Mesenchymal stem cell (in vitro differentiated cells and primary cell): Measurements from ENCODE around the gene MBL2.

Experiments used
- DNase-seq: peaks from one replicate; pipeline ENCODE4 v3.0.0-alpha.2; 2013
- H2AFZ ChIP-seq: one replicate; pipeline ENCODE4 v1.6.1; 2013; ENCODE audit warnings: low read depth, mild to moderate bottlenecking, control low read depth, inconsistent platforms, low read length, moderate library complexity
- H2AK5ac ChIP-seq: 2 replicates; pipeline ENCODE4 v1.6.1; 2013; ENCODE audit warnings: low read length, moderate library complexity, mild to moderate bottlenecking, inconsistent platforms; ENCODE audit not compliant: severe bottlenecking
- H2BK120ac ChIP-seq: one replicate; pipeline ENCODE4 v1.6.1; 2013; ENCODE audit warnings: low read depth, mild to moderate bottlenecking, inconsistent platforms, low read length, moderate library complexity
- H2BK12ac ChIP-seq, 2 experiments: one replicate each; pipeline ENCODE4 v1.6.1; 2013; ENCODE audit warnings: inconsistent platforms in 2 of 2, low read length in 2 of 2, mild to moderate bottlenecking in 2 of 2, moderate library complexity in 2 of 2, control low read depth in 1 of 2
- H2BK15ac ChIP-seq: one replicate; pipeline ENCODE4 v1.6.1; 2013; ENCODE audit warnings: mild to moderate bottlenecking, low read depth, inconsistent platforms; ENCODE audit not compliant: poor library complexity, severe bottlenecking
- H2BK5ac ChIP-seq: 2 replicates; pipeline ENCODE4 v1.6.1; 2013; ENCODE audit warnings: low read depth, mild to moderate bottlenecking, low read length, control low read depth, inconsistent platforms; ENCODE audit not compliant: poor library complexity, severe bottlenecking
- H3K14ac ChIP-seq, 2 experiments: one replicate each; pipeline ENCODE4 v1.6.1; 2013; ENCODE audit warnings: inconsistent platforms in 2 of 2, low read length in 2 of 2, control low read depth in 1 of 2, mild to moderate bottlenecking in 1 of 2, moderate library complexity in 1 of 2
- H3K18ac ChIP-seq, 2 experiments: one replicate each; pipeline ENCODE4 v1.6.1; 2013; ENCODE audit warnings: inconsistent platforms in 2 of 2, low read length in 2 of 2, control low read depth in 1 of 2, low read depth in 1 of 2, mild to moderate bottlenecking in 1 of 2
- H3K23ac ChIP-seq, 2 experiments: one replicate each; pipeline ENCODE4 v1.6.1; 2013; ENCODE audit warnings: inconsistent platforms in 2 of 2, low read length in 2 of 2, mild to moderate bottlenecking in 2 of 2, moderate library complexity in 2 of 2, control low read depth in 1 of 2
- H3K27ac ChIP-seq: 2 replicates; pipeline ENCODE4 v1.5.1; 2013; ENCODE audit warnings: mild to moderate bottlenecking, moderate library complexity, low read length, control low read depth, inconsistent platforms; ENCODE audit not compliant: poor library complexity, severe bottlenecking
- H3K27me3 ChIP-seq, 2 experiments: 2 replicates each; pipeline versions ENCODE4 v1.6.1 to v1.7.0; 2013; ENCODE audit warnings: low read length in 2 of 2, mild to moderate bottlenecking in 2 of 2, moderate library complexity in 2 of 2, control low read depth in 1 of 2, inconsistent platforms in 1 of 2; ENCODE audit not compliant: control insufficient read depth in 1 of 2, insufficient read depth in 1 of 2
- H3K36me3 ChIP-seq, 2 experiments: 2 replicates each; pipeline versions ENCODE4 v1.6.1 to v1.7.0; 2013; ENCODE audit warnings: low read length in 2 of 2, control low read depth in 1 of 2, inconsistent platforms in 1 of 2, low read depth in 1 of 2, mild to moderate bottlenecking in 1 of 2; ENCODE audit not compliant: insufficient read depth in 2 of 2, control insufficient read depth in 1 of 2
- H3K4ac ChIP-seq, 2 experiments: one replicate each; pipeline ENCODE4 v1.6.1; 2013; ENCODE audit warnings: inconsistent platforms in 2 of 2, low read length in 2 of 2, mild to moderate bottlenecking in 2 of 2, moderate library complexity in 2 of 2, control low read depth in 1 of 2, low read depth in 1 of 2
- H3K4me1 ChIP-seq: 2 replicates; pipeline ENCODE4 v1.6.1; 2013; ENCODE audit warnings: low read depth, low read length, control low read depth; ENCODE audit not compliant: control insufficient read depth, insufficient read depth
- H3K4me2 ChIP-seq: 2 replicates; pipeline ENCODE4 v1.6.1; 2013; ENCODE audit warnings: low read length, mild to moderate bottlenecking, inconsistent platforms; ENCODE audit not compliant: poor library complexity, severe bottlenecking
- H3K4me3 ChIP-seq, 2 experiments: 2 replicates each; pipeline versions ENCODE4 v1.5.1 to v1.7.0; 2013; ENCODE audit warnings: low read length in 2 of 2, mild to moderate bottlenecking in 2 of 2, control low read depth in 1 of 2, low read depth in 1 of 2; ENCODE audit not compliant: insufficient read depth in 1 of 2
- H3K79me1 ChIP-seq: replicated peaks from 2 replicates; pipeline ENCODE4 v1.6.1; 2013; ENCODE audit warnings: mild to moderate bottlenecking, control low read depth, low read length, inconsistent platforms; ENCODE audit not compliant: poor library complexity, severe bottlenecking
- H3K9ac ChIP-seq: 2 replicates; pipeline ENCODE4 v1.7.0; 2013; ENCODE audit warnings: mild to moderate bottlenecking, low read length, moderate library complexity
- H3K9me3 ChIP-seq: 2 replicates; pipeline ENCODE4 v1.7.0; 2013; ENCODE audit warnings: mild to moderate bottlenecking, low read length; ENCODE audit not compliant: control insufficient read depth
- H4K8ac ChIP-seq: one replicate; pipeline ENCODE4 v1.6.1; 2013; ENCODE audit warnings: inconsistent platforms, mild to moderate bottlenecking, low read length, moderate library complexity
- H4K91ac ChIP-seq: one replicate; pipeline ENCODE4 v1.6.1; 2013; ENCODE audit warnings: mild to moderate bottlenecking, low read length, inconsistent platforms
- WGBS: methylation state at CpG from one replicate; pipeline ENCODE4 v1.1.7; 2013; ENCODE audit warnings: mixed read lengths; 5-methylcytosine and 5-hydroxymethylcytosine counted together

MBL2 gene

GRCh38 chr10:52801947-52802346 lies 29.4 kb upstream of the MBL2 start:
- no peak for DNase-seq
- no peak overlapping the region for H2BK15ac ChIP-seq
- no peaks in the 10 kb centered on the region for H3K79me1 ChIP-seq
- H3K27me3 ChIP-seq: peaks cover 0 to 7% of the 10 kb centered on the region in 2 experiments
- H3K4me3 ChIP-seq: no peak overlapping the region
- H3K18ac ChIP-seq: no peak overlapping the region
- H3K4me1 ChIP-seq: no peaks in the 10 kb centered on the region
- H4K8ac ChIP-seq: no peak overlapping the region
- H2AFZ ChIP-seq: no peak overlapping the region
- 43% methylated on average over 1 of the region's 1 CpG for WGBS
- no peak overlapping the region for H3K23ac ChIP-seq
- H4K91ac ChIP-seq: no peak overlapping the region
- no peak overlapping the region for H2BK5ac ChIP-seq
- no peak overlapping the region for H3K9ac ChIP-seq
- H2BK120ac ChIP-seq: no peak overlapping the region
- H3K36me3 ChIP-seq: no peaks in the 10 kb centered on the region
- no peak overlapping the region for H3K14ac ChIP-seq
- no peak overlapping the region for H2BK12ac ChIP-seq
- H3K4ac ChIP-seq: no peak overlapping the region
- H3K9me3 ChIP-seq: no peaks in the 10 kb centered on the region
- no peak overlapping the region for H3K27ac ChIP-seq
- H3K4me2 ChIP-seq: no peak overlapping the region
- H2AK5ac ChIP-seq: no peak overlapping the region

DNA sequence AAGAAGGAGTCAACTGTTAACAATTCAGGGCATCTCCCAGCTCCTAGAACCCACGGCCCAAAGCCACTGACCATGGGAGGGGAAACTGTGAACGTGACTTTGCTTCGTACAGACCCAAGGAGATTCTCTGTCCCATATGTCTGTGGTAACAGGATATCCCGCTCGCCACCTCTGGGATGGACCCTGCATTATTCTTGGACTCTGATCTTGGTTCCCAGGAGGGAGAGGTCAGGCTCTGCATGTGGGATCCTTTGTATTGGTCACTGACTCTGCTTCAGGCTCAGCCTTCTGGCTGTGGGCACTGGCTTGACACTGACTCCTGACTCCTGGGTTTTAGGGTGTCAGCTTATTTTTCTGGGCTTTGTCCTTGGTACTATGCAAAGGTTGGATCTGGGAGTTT lies 13.5 kb upstream of the MBL2 start:
- no peak overlapping the region for H4K8ac ChIP-seq
- H3K9me3 ChIP-seq: peaks cover 7% of the 10 kb centered on the region
- H3K4me1 ChIP-seq: no peaks in the 10 kb centered on the region
- no peaks in the 10 kb centered on the region for H3K79me1 ChIP-seq
- no peak overlapping the region for H2BK120ac ChIP-seq
- H3K4me2 ChIP-seq: no peak overlapping the region
- H4K91ac ChIP-seq: no peak overlapping the region
- H3K27me3 ChIP-seq: peaks cover 0 to 34% of the 10 kb centered on the region in 2 experiments
- H3K4me3 ChIP-seq: no peak overlapping the region
- no peak overlapping the region for H3K23ac ChIP-seq
- no peak overlapping the region for H2AK5ac ChIP-seq
- H3K27ac ChIP-seq: no peak overlapping the region
- H2BK12ac ChIP-seq: no peak overlapping the region
- H2BK15ac ChIP-seq: no peak overlapping the region
- no peak overlapping the region for H3K18ac ChIP-seq
- DNase-seq: no peak
- no peak overlapping the region for H2BK5ac ChIP-seq
- H3K9ac ChIP-seq: no peak overlapping the region
- peak overlapping the region in 1 of 2 experiments; percentile 44 for H3K14ac ChIP-seq
- no peak overlapping the region for H2AFZ ChIP-seq
- no peaks in the 10 kb centered on the region for H3K36me3 ChIP-seq
- H3K4ac ChIP-seq: no peak overlapping the region
- WGBS: 86% methylated on average over 5 of the region's 5 CpGs

DNA sequence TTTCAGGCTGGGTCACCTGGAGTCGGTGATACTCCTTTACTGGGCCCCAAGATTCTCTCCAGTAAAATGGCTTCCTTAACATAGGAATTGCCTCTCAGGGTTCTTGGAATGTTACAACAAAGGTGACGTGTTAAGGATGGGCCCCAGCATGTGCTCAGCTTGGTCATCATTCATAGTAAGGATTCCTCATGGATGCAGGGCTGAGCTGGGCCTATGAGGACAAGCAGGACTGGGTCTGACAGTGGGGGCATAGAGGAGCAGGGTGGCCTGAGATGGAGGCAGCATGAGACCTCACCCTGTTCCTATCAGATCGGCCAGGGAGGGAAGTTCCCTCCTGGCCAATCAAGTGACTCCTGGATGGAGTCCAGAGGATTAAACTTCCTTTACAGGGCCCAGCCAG lies 12.8 kb upstream of the MBL2 start:
- Histone ChIP-seq H3K79me1 (no peaks in the 10 kb centered on the region), H2AK5ac (no peak overlapping the region), H3K9ac (no peak overlapping the region), H3K4ac (no peak overlapping the region), H3K36me3 (no peaks in the 10 kb centered on the region), H2BK12ac (no peak overlapping the region), H3K14ac (no peak overlapping the region), H3K9me3 (peaks cover 7% of the 10 kb centered on the region), H3K4me1 (no peaks in the 10 kb centered on the region), H2AFZ (no peak overlapping the region), H2BK15ac (no peak overlapping the region), H2BK120ac (no peak overlapping the region), H3K4me3 (no peak overlapping the region), H3K23ac (no peak overlapping the region), H3K27ac (no peak overlapping the region), H3K18ac (no peak overlapping the region), H4K91ac (no peak overlapping the region), H3K4me2 (no peak overlapping the region), H4K8ac (no peak overlapping the region), H3K27me3 (peaks cover 0 to 34% of the 10 kb centered on the region in 2 experiments), H2BK5ac (no peak overlapping the region)
- WGBS: 52% methylated on average over 2 of the region's 3 CpGs
- no peak for DNase-seq

DNA sequence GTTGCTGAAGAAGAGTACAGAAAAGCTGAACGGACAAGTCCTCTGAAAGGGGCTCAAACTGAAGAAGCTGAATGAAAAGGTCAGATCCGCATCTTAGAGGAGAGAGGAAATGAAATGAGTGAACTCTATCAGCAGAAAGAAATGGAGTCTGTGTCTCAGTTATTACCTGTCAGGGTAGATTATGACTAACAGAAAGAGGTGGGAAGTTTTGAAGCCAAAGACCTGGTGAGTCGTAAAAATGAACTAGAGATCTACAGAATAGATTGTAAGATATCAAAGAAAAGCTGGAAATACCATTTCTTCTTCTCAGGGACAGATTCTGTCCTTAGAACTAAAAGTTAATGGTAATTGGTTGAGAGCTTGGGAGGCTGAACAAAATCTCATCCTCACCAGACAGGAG lies 11.1 kb upstream of the MBL2 start:
- H3K4me2 ChIP-seq: no peak overlapping the region
- H2BK120ac ChIP-seq: no peak overlapping the region
- H3K27me3 ChIP-seq: peaks cover 0 to 41% of the 10 kb centered on the region in 2 experiments
- peaks cover 7% of the 10 kb centered on the region for H3K9me3 ChIP-seq
- no peak overlapping the region for H3K14ac ChIP-seq
- WGBS: 95% methylated on average over 3 of the region's 3 CpGs
- H3K36me3 ChIP-seq: no peaks in the 10 kb centered on the region
- no peak overlapping the region for H3K23ac ChIP-seq
- H2BK12ac ChIP-seq: no peak overlapping the region
- H3K4ac ChIP-seq: no peak overlapping the region
- no peak overlapping the region for H4K8ac ChIP-seq
- H3K9ac ChIP-seq: no peak overlapping the region
- H3K18ac ChIP-seq: no peak overlapping the region
- no peak overlapping the region for H2BK15ac ChIP-seq
- no peak for DNase-seq
- H3K79me1 ChIP-seq: no peaks in the 10 kb centered on the region
- H2AK5ac ChIP-seq: no peak overlapping the region
- no peak overlapping the region for H3K27ac ChIP-seq
- H3K4me3 ChIP-seq: no peak overlapping the region
- H4K91ac ChIP-seq: no peak overlapping the region
- no peak overlapping the region for H2BK5ac ChIP-seq
- H2AFZ ChIP-seq: no peak overlapping the region
- no peaks in the 10 kb centered on the region for H3K4me1 ChIP-seq
